Fibroblast of pulmonary artery (primary cell): ENCODE data around the gene MEGF11.

Source experiments
- DNase-seq: peaks from one replicate; pipeline ENCODE4 v3.0.0-alpha.2; 2010; ENCODE audit warnings: low read depth
- H3K4me3 ChIP-seq: replicated peaks from 2 replicates; pipeline ENCODE4 v1.5.1; 2011; ENCODE audit warnings: low read depth, mild to moderate bottlenecking, control low read depth, low read length, moderate library complexity
- CTCF ChIP-seq: IDR thresholded peaks from 2 replicates; pipeline ENCODE4 v1.5.1; 2011; ENCODE audit warnings: mild to moderate bottlenecking, control low read depth, low read length, inconsistent platforms; ENCODE audit errors: missing control alignments

MEGF11 gene

GRCh38 chr15:66022163-66022525, 231.4 kb downstream of the MEGF11 start:
- no peak overlapping the region for H3K4me3 ChIP-seq
- TF ChIP-seq CTCF = no peak
- DNase-seq = no peak

- TF ChIP-seq CTCF = no peak
- DNase-seq = no peak
Observed at GRCh38 chr15:66021496-66022162, 231.9 kb downstream of the MEGF11 start.

GRCh38 chr15:66019826-66020398, 233.6 kb downstream of the MEGF11 start:
- no peak overlapping the region for H3K4me3 ChIP-seq
- no peak for DNase-seq
- TF ChIP-seq CTCF = no peak

More at GRCh38 chr15:66021496-66022162, 231.9 kb downstream of the MEGF11 start:
- H3K4me3 ChIP-seq = no peak overlapping the region

GRCh38 chr15:66019368-66019767, 234.2 kb downstream of the MEGF11 start:
- no peak for TF ChIP-seq CTCF
- H3K4me3 ChIP-seq = no peak overlapping the region
- no peak for DNase-seq

GRCh38 chr15:66018488-66018797, 235.1 kb downstream of the MEGF11 start:
- no peak for DNase-seq
- H3K4me3 ChIP-seq = no peak overlapping the region
- TF ChIP-seq CTCF = no peak

GRCh38 chr15:66017792-66018487, 235.6 kb downstream of the MEGF11 start:
- no peak for DNase-seq
- no peak for TF ChIP-seq CTCF
- H3K4me3 ChIP-seq = no peak overlapping the region

GRCh38 chr15:66017000-66017399, 236.6 kb downstream of the MEGF11 start:
- no peak for DNase-seq
- no peak overlapping the region for H3K4me3 ChIP-seq
- TF ChIP-seq CTCF = no peak
